GM12874 (cell line): ENCODE data around the gene FBXL2.

ENCODE experiments used
- CTCF ChIP-seq: IDR thresholded peaks from 2 replicates; pipeline ENCODE4 v1.5.1; 2011; ENCODE audit warnings: low read depth, mild to moderate bottlenecking, control low read depth, low read length, moderate library complexity; ENCODE audit not compliant: insufficient read depth

The FBXL2 gene

GRCh38 chr3:33355611-33356010 is 78.4 kb downstream of the FBXL2 start:
- no peak for TF ChIP-seq CTCF

GRCh38 chr3:33358172-33358781 is 81.0 kb downstream of the FBXL2 start:
- TF ChIP-seq CTCF = no peak

- no peak for TF ChIP-seq CTCF
These were observed 83.0 kb downstream of the FBXL2 start for GRCh38 chr3:33360136-33360825.

DNA sequence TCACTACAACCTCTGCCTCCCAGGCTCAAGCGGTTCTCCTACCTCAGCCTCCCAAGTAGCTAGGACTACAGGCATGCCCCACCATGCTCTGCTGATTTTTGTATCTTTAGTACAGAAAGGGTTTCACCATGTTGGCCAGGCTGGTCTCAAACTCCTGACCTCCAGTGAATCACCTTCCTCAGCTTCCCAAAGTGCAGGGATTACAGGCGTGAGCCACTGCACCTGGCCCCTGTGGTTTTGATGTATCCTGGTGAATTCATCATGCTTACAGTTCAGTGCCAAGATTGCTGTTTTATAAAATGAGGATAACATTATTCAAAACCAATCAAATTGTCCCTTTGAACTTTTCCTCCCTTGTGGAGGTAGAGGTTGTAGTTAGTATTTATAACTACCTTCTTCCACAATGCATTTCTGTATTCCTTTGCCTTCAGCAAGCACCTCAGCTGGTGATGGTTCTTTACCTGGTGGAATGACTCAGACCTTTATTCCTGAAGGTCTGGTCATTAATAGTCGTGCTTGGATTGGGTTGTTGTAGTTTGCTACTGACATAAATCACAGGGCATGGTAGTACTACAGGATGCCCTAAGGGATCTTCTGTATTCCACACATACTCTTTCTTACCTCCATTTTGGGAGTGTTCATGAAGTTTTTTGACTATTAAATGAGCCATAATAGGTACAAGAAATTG is 86.0 kb downstream of the FBXL2 start:
- TF ChIP-seq CTCF = no peak

DNA sequence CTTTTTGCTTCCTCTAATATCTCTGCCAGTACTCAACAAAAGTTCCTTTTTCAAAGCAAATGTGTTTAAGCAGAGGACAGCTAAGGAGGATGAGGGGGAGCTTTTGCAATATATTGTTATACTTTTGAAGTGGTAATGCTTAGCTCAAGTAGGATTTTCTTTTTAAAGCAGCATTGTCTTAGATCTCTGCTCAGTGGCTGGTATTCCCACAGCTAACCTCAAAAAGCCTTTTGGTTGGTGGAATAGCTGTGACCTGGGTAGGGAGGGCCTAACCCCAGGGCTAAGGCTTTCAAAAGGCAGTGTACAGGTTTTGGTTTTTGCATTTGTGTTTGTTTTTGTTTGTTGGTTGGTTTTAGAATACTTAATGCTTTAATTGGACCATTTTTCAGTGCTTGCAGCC is 86.8 kb downstream of the FBXL2 start:
- no peak for TF ChIP-seq CTCF

GRCh38 chr3:33364531-33365128 is 87.4 kb downstream of the FBXL2 start:
- TF ChIP-seq CTCF = no peak
